ENCODE data around the gene CBX3.

- TF ChIP-seq CTCF (IDR thresholded peaks at IDR 0.05) (no peak), EZH2phosphoT487 (IDR thresholded peaks at IDR 0.05) (no peak), EZH2 (IDR thresholded peaks at IDR 0.05) (no peak)
Observed at GRCh38 chr7:26216049-26216448, 14.5 kb downstream of the CBX3 start.

Measured in neural progenitor cell (in vitro differentiated cells).